Esophagus muscularis mucosa (tissue), 4 donors: ENCODE results near the gene COMT.

ENCODE experiments used
- CTCF ChIP-seq, 3 experiments: fragments of 200-600 bp in 2 of 3; fragments of 450-650 bp in 1 of 3; sonication (generic) in 2 of 3; IDR thresholded peaks; one replicate each; pipeline ENCODE4 v1.5.1; 2017 to 2019; ENCODE audit warnings: antibody characterized with exemption in 3 of 3, mild to moderate bottlenecking in 2 of 3, moderate library complexity in 1 of 3
- EP300 ChIP-seq: sonication (generic); formaldehyde crosslinking; IDR thresholded peaks from one replicate; pipeline ENCODE4 v1.6.1; 2017; ENCODE audit warnings: antibody characterized with exemption
- POLR2A ChIP-seq: fragments of 450-650 bp; IDR thresholded peaks from one replicate; pipeline ENCODE4 v1.6.1; 2017; ENCODE audit warnings: antibody characterized with exemption, moderate library complexity, mild to moderate bottlenecking, low read depth
- POLR2AphosphoS5 ChIP-seq, 2 donors: sonication (generic); formaldehyde crosslinking; IDR thresholded peaks; one replicate each; pipeline ENCODE4 v1.6.1; 2017; ENCODE audit warnings: antibody characterized with exemption in 2 of 2

GRCh38 chr22:19965771-19966709 lies 24.5 kb downstream of the COMT start:
- no peak for TF ChIP-seq POLR2A
- peak in 1 of 3 experiments; percentile 13 for TF ChIP-seq CTCF (IDR thresholded peaks at IDR 0.05)
- no peak for TF ChIP-seq EP300
- no peak for TF ChIP-seq POLR2AphosphoS5 (IDR thresholded peaks at IDR 0.05)
